A549 treated with CORT108297 at 1 μM for 4 hours (cell line): ENCODE data around the gene FAM89B. TPM values are rescaled to one million over a fixed set of nuclear protein-coding genes. Genes with fewer than 3 reads are reported as not detected.

Experiments
- total RNA-seq: library from RNA; stranded (reverse); fragments of 200-300 nt; extraction: Qiagen RNA extraction; gene quantifications from 5 replicates; pipeline ENCODE4 v1.2.3, GENCODE V29; 2022

Gene FAM89B
- 25.3 to 58.9 TPM (median 51.7 TPM) in 5 replicates for total RNA-seq

GRCh38 chr11:65572356-65573051 lies at the start of gene FAM89B:
Gene FAM89B (plus strand): TSS chr11:65572538. CDS start chr11:65572670, 132 bp downstream.

GRCh38 chr11:65524741-65525545 lies 47.4 kb upstream of the FAM89B start, which contains the start of gene SCYL1:
Gene SCYL1 (plus strand): TSS chr11:65525083. CDS start chr11:65525154, 71 bp downstream.

GRCh38 chr11:65558002-65558929 lies 14.1 kb upstream of the FAM89B start, which contains the start of gene LTBP3:
Gene LTBP3 (minus strand): TSS chr11:65558359. CDS start chr11:65557959, 400 bp downstream.

GRCh38 chr11:65569973-65570918 lies 2.1 kb upstream of the FAM89B start, which contains the start of gene ZNRD2:
Gene ZNRD2 (plus strand): TSS chr11:65570477. CDS start chr11:65570492, 15 bp downstream.

GRCh38 chr11:65575568-65576231 lies 3.4 kb downstream of the FAM89B start, which contains the start of gene EHBP1L1:
Gene EHBP1L1 (plus strand): TSS chr11:65576053. CDS start chr11:65576303, 250 bp downstream.

GRCh38 chr11:65595543-65596281 lies 23.4 kb downstream of the FAM89B start, which contains the start of gene KCNK7:
Gene KCNK7 (minus strand): TSS chr11:65595800. CDS start chr11:65595772, 28 bp downstream.

GRCh38 chr11:65615229-65615949 lies 43.1 kb downstream of the FAM89B start, which contains the start of gene PCNX3:
Gene PCNX3 (plus strand): TSS chr11:65615776. CDS start chr11:65616312, 536 bp downstream.

Other genes starting within 250 kb of the FAM89B start
- gene DPF2, start 238.7 kb upstream of the FAM89B start, total RNA-seq: 39.4 to 46.7 TPM (median 40.4 TPM) in 5 replicates
- 0.60 to 1.1 TPM (median 1.0 TPM) in 5 replicates for gene TIGD3, start 217.8 kb upstream of the FAM89B start, total RNA-seq
- gene SLC25A45, start 189.9 kb upstream of the FAM89B start, total RNA-seq: 11.0 to 13.3 TPM (median 13.1 TPM) in 5 replicates
- gene FRMD8, start 185.9 kb upstream of the FAM89B start, total RNA-seq: 37.8 to 63.7 TPM (median 54.9 TPM) in 5 replicates
- 158 to 313 TPM (median 227 TPM) in 5 replicates for gene NEAT1, start 149.7 kb upstream of the FAM89B start, total RNA-seq
- gene MALAT1, start 73.5 kb upstream of the FAM89B start, total RNA-seq: 45.7 to 97.4 TPM (median 58.6 TPM) in 5 replicates
- 44.7 to 67.1 TPM (median 63.3 TPM) in 5 replicates for gene SCYL1, start 47.5 kb upstream of the FAM89B start, total RNA-seq
- gene LTBP3, start 14.2 kb upstream of the FAM89B start, total RNA-seq: 93.6 to 147 TPM (median 130 TPM) in 5 replicates
- 73.5 to 87.2 TPM (median 82.1 TPM) in 5 replicates for gene ZNRD2, start 2.1 kb upstream of the FAM89B start, total RNA-seq
- 29.8 to 47.7 TPM (median 43.6 TPM) in 5 replicates for gene EHBP1L1, start 3.5 kb downstream of the FAM89B start, total RNA-seq
- 0.29 to 1.0 TPM (median 0.76 TPM) in 4 of 5 replicates, not detected in the other for gene KCNK7, start 23.3 kb downstream of the FAM89B start, total RNA-seq
- 41.9 to 53.5 TPM (median 53.1 TPM) in 5 replicates for gene MAP3K11, start 41.7 kb downstream of the FAM89B start, total RNA-seq
- gene PCNX3, start 43.2 kb downstream of the FAM89B start, total RNA-seq: 25.5 to 41.3 TPM (median 38.9 TPM) in 5 replicates
- 12.7 to 20.7 TPM (median 19.3 TPM) in 5 replicates for gene SIPA1, start 65.6 kb downstream of the FAM89B start, total RNA-seq
- gene RELA, start 90.4 kb downstream of the FAM89B start, total RNA-seq: 64.8 to 82.6 TPM (median 79.5 TPM) in 5 replicates
- gene KAT5, start 139.7 kb downstream of the FAM89B start, total RNA-seq: 42.0 to 56.6 TPM (median 51.7 TPM) in 5 replicates
- gene RNASEH2C, start 148.3 kb downstream of the FAM89B start, total RNA-seq: 29.7 to 54.1 TPM (median 51.4 TPM) in 5 replicates
- 7.6 to 13.5 TPM (median 11.9 TPM) in 5 replicates for gene AP5B1, start 208.4 kb downstream of the FAM89B start, total RNA-seq
- gene OVOL1, start 214.5 kb downstream of the FAM89B start, total RNA-seq: 0.02 to 0.09 TPM (median 0.07 TPM) in 3 of 5 replicates, not detected in the others